BLaER1 treated with 17β-estradiol and CSF1 and Interleukin-3, amounts not matched to agents 10 nM and 100 nM (cell line): ENCODE measurements around the gene INPP5B.

ENCODE experiments used
- H3K27ac ChIP-seq, 11 experiments: shearing (Covaris generic); formaldehyde crosslinking; 2 replicates each; pipeline ENCODE4 v1.8.1; 2022
- H3K27me3 ChIP-seq, 11 experiments: shearing (Covaris generic); formaldehyde crosslinking; 2 replicates each; pipeline ENCODE4 v1.8.1; 2022
- H3K36me3 ChIP-seq, 11 experiments: shearing (Covaris generic); formaldehyde crosslinking; 2 replicates each; pipeline ENCODE4 v1.8.1; 2022
- H3K4me1 ChIP-seq, 10 experiments: shearing (Covaris generic); formaldehyde crosslinking; 2 replicates each; pipeline ENCODE4 v1.8.1; 2022
- H3K4me2 ChIP-seq, 11 experiments: shearing (Covaris generic); formaldehyde crosslinking; 2 replicates each; pipeline ENCODE4 v1.8.1; 2022
- H3K4me3 ChIP-seq, 10 experiments: shearing (Covaris generic); formaldehyde crosslinking; 2 replicates each; pipeline ENCODE4 v1.8.1; 2022
- H3K9ac ChIP-seq, 11 experiments: shearing (Covaris generic); formaldehyde crosslinking; 2 replicates each; pipeline ENCODE4 v1.8.1; 2022
- H3K9me3 ChIP-seq, 11 experiments: shearing (Covaris generic); formaldehyde crosslinking; replicated peaks in 1 of 11; 2 replicates each; pipeline ENCODE4 v1.8.1; 2022
- H4K20me1 ChIP-seq, 11 experiments: shearing (Covaris generic); formaldehyde crosslinking; 2 replicates each; pipeline ENCODE4 v1.8.1; 2022
- Cebpa-rat ChIP-seq, 11 experiments: shearing (Covaris generic); IDR thresholded peaks; 2 replicates each; pipeline ENCODE4 v1.8.1; 2022

Gene INPP5B

GRCh38 chr1:37836788-37837187 lies 110.1 kb downstream of the INPP5B start:
- Histone ChIP-seq H3K36me3 (peaks cover 95 to 99% (median 98%) of the 10 kb centered on the region in 11 experiments), H3K9me3 (no peaks in the 10 kb centered on the region), H3K27ac (no peak overlapping the region), H4K20me1 (peaks cover 0 to 29% (median 15%) of the 10 kb centered on the region in 11 experiments; a peak in 12 of 22 replicates), H3K9ac (no peak overlapping the region), H3K4me3 (no peak overlapping the region), H3K4me1 (no peaks in the 10 kb centered on the region), H3K27me3 (no peaks in the 10 kb centered on the region), H3K4me2 (no peak overlapping the region)
- TF ChIP-seq Cebpa-rat (IDR thresholded peaks at IDR 0.05): no peak

- Histone ChIP-seq H3K4me2 (no peak overlapping the region), H3K9ac (no peak overlapping the region), H3K4me3 (no peak overlapping the region), H3K4me1 (no peaks in the 10 kb centered on the region), H4K20me1 (peaks cover 0 to 15% (median 0%) of the 10 kb centered on the region in 11 experiments; a peak in 5 of 22 replicates), H3K27me3 (no peaks in the 10 kb centered on the region), H3K9me3 (no peaks in the 10 kb centered on the region), H3K27ac (no peak overlapping the region), H3K36me3 (peaks cover 89 to 99% (median 94%) of the 10 kb centered on the region in 11 experiments)
- no peak for TF ChIP-seq Cebpa-rat (IDR thresholded peaks at IDR 0.05)
Measured at GRCh38 chr1:37831809-37832208, 115.0 kb downstream of the INPP5B start.

DNA sequence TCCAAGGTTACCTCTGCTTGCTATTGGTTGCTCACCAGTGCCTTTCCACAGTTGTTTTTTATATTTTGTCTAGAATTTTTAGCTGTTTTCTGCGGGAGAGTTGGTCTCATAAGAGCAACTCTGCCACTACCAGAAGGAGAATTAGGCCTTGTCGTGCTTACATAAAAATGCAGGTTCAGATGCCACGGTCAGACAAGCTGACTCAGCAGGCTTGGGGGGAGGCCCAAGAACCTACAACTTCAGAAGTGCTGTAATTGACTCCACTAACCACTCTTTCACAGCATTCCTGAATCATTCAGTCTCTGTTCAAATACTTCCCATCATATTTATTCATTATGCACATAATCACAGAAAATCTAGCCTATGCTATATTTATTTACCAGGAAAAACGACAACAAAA lies 115.7 kb downstream of the INPP5B start:
- Histone ChIP-seq H3K9ac (no peak overlapping the region), H3K9me3 (no peaks in the 10 kb centered on the region), H3K27me3 (no peaks in the 10 kb centered on the region), H3K4me3 (no peak overlapping the region), H4K20me1 (peaks cover 0 to 13% (median 0%) of the 10 kb centered on the region in 11 experiments; a peak in 7 of 22 replicates), H3K27ac (no peak overlapping the region), H3K4me2 (no peak overlapping the region), H3K36me3 (peaks cover 88 to 99% (median 94%) of the 10 kb centered on the region in 11 experiments), H3K4me1 (peaks cover 0 to 7% (median 2%) of the 10 kb centered on the region in 10 experiments; a peak in 12 of 20 replicates)
- TF ChIP-seq Cebpa-rat (IDR thresholded peaks at IDR 0.05): no peak

- Histone ChIP-seq H3K4me2 (no peak overlapping the region), H3K4me1 (peaks cover 0 to 32% (median 16%) of the 10 kb centered on the region in 10 experiments; a peak in 15 of 20 replicates), H4K20me1 (peaks cover 0 to 21% (median 0%) of the 10 kb centered on the region in 11 experiments; a peak in 7 of 22 replicates), H3K9ac (no peak overlapping the region), H3K27me3 (no peaks in the 10 kb centered on the region), H3K4me3 (no peak overlapping the region), H3K9me3 (no peaks in the 10 kb centered on the region), H3K36me3 (peaks cover 67 to 100% (median 92%) of the 10 kb centered on the region in 11 experiments), H3K27ac (no peak overlapping the region)
- TF ChIP-seq Cebpa-rat (IDR thresholded peaks at IDR 0.05): no peak
Measured at GRCh38 chr1:37828410-37829074, 118.3 kb downstream of the INPP5B start.

GRCh38 chr1:37825506-37825905 lies 121.3 kb downstream of the INPP5B start:
- H3K9ac ChIP-seq: peak overlapping the region in 3 of 11 experiments; percentile 19 to 41 (median 21); a peak in 3 of 22 replicates
- peaks cover 0 to 21% (median 0%) of the 10 kb centered on the region in 11 experiments; a peak in 5 of 22 replicates for H4K20me1 ChIP-seq
- peak overlapping the region in 9 of 11 experiments; percentile 15 to 89 (median 71); a peak in 17 of 22 replicates for H3K4me2 ChIP-seq
- H3K4me1 ChIP-seq: peaks cover 0 to 61% (median 16%) of the 10 kb centered on the region in 10 experiments; a peak in 15 of 20 replicates
- peak overlapping the region in 3 of 10 experiments; percentile 16 to 25 (median 19); a peak in 3 of 20 replicates for H3K4me3 ChIP-seq
- TF ChIP-seq Cebpa-rat (IDR thresholded peaks at IDR 0.05): no peak
- no peaks in the 10 kb centered on the region for H3K27me3 ChIP-seq
- H3K9me3 ChIP-seq: no peaks in the 10 kb centered on the region
- H3K36me3 ChIP-seq: peaks cover 66 to 100% (median 92%) of the 10 kb centered on the region in 11 experiments
- H3K27ac ChIP-seq: peak overlapping the region in 7 of 11 experiments; percentile 17 to 51 (median 39); a peak in 9 of 22 replicates

- Histone ChIP-seq H3K9ac (no peak overlapping the region), H3K9me3 (no peaks in the 10 kb centered on the region), H4K20me1 (peaks cover 0 to 21% (median 0%) of the 10 kb centered on the region in 11 experiments; a peak in 5 of 22 replicates), H3K27ac (peak overlapping the region in 1 of 11 experiments; percentile 7; a peak in 3 of 22 replicates), H3K4me1 (peaks cover 0 to 73% (median 20%) of the 10 kb centered on the region in 10 experiments; a peak in 15 of 20 replicates), H3K36me3 (peaks cover 61 to 100% (median 91%) of the 10 kb centered on the region in 11 experiments), H3K4me3 (no peak overlapping the region), H3K27me3 (no peaks in the 10 kb centered on the region), H3K4me2 (peak overlapping the region in 3 of 11 experiments; percentile 71 to 89 (median 83); a peak in 6 of 22 replicates)
- no peak for TF ChIP-seq Cebpa-rat (IDR thresholded peaks at IDR 0.05)
Measured at GRCh38 chr1:37824001-37824400, 122.9 kb downstream of the INPP5B start.

DNA sequence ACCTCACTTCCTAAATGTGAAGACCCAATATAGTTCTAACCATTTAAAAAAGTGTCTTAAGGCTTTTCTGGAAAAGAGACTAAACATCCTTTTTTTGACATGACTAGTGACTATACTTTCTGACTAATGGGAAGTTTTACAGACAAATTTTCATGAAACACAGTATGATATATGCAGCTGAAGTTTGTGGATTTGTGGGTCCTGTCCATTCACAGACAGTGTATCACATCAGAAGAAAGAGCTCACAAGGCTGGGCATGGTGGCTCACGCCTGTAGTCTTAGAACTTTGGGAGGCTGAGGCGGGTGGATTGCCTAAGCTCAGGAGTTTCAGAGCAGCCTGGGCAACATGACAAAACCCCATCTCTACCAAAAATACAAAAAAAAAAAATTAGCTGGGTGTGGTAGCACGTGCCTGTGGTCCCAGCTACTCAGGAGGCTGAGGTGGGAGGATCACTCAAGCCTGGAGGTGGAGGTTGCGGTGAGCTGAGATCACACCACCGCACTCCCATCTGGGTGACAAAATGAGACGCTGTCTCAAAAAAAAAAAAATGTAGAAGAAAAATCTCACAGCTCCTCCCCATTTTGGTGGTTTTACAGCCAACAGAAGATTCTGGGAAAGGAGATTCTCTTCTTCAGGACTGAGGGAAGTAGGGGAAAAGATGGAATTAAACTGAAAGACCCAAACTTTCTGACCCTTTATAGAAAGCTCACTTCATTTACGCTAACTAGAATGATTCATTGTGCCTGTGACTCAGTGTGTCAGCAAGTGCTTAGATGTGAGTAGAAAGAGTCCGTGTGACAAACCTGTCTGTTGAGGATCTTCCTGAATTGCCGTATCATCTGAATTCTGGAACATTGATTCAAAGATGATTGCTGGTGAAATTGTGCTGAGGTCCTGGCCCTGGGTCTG lies 123.7 kb downstream of the INPP5B start:
- H3K36me3 ChIP-seq: peaks cover 56 to 100% (median 88%) of the 10 kb centered on the region in 11 experiments
- no peak overlapping the region for H3K9ac ChIP-seq
- no peaks in the 10 kb centered on the region for H3K27me3 ChIP-seq
- peak overlapping the region in 3 of 11 experiments; percentile 71 to 89 (median 83); a peak in 5 of 22 replicates for H3K4me2 ChIP-seq
- no peaks in the 10 kb centered on the region for H3K9me3 ChIP-seq
- H4K20me1 ChIP-seq: peaks cover 0 to 21% (median 0%) of the 10 kb centered on the region in 11 experiments; a peak in 4 of 22 replicates
- peaks cover 0 to 73% (median 20%) of the 10 kb centered on the region in 10 experiments; a peak in 15 of 20 replicates for H3K4me1 ChIP-seq
- H3K27ac ChIP-seq: peak overlapping the region in 2 of 11 experiments; percentile 3 to 7; a peak in 3 of 22 replicates
- H3K4me3 ChIP-seq: no peak overlapping the region
- TF ChIP-seq Cebpa-rat (IDR thresholded peaks at IDR 0.05): no peak

- no peak overlapping the region for H3K4me3 ChIP-seq
- H4K20me1 ChIP-seq: peaks cover 0 to 20% (median 0%) of the 10 kb centered on the region in 11 experiments; a peak in 4 of 22 replicates
- H3K9me3 ChIP-seq: no peaks in the 10 kb centered on the region
- H3K27ac ChIP-seq: no peak overlapping the region
- peaks cover 0 to 71% (median 20%) of the 10 kb centered on the region in 10 experiments; a peak in 15 of 20 replicates for H3K4me1 ChIP-seq
- TF ChIP-seq Cebpa-rat (IDR thresholded peaks at IDR 0.05): no peak
- peaks cover 65 to 100% (median 91%) of the 10 kb centered on the region in 11 experiments for H3K36me3 ChIP-seq
- H3K4me2 ChIP-seq: peak overlapping the region in 1 of 11 experiments; percentile 13; a peak in 1 of 22 replicates
- H3K27me3 ChIP-seq: no peaks in the 10 kb centered on the region
- no peak overlapping the region for H3K9ac ChIP-seq
Measured at GRCh38 chr1:37821481-37821880, 125.4 kb downstream of the INPP5B start.
